AG08395 (cell line): ENCODE results near the gene ZNF45.
"Not testable (repeated sequence)": the region's sequence is repeated elsewhere in the genome, so short reads cannot be mapped to it uniquely, and the experiment has no call there.

Source experiments
- DNase-seq: peaks from one replicate; pipeline ENCODE4 v3.0.0; 2012; ENCODE audit warnings: mixed read lengths, low spot score

ZNF45 gene

GRCh38 chr19:43934985-43935708, at the start of gene ZNF45:
TSS of gene ZNF45 (minus strand) at chr19:43935282. CDS start at chr19:43922185, 13,097 bp downstream.
- DNase-seq = peak; percentile 94

GRCh38 chr19:43984687-43985000, 49.6 kb upstream of the ZNF45 start:
- DNase-seq = no peak

GRCh38 chr19:43983912-43984686, 49.0 kb upstream of the ZNF45 start, which contains the start of gene ZNF155:
TSS of gene ZNF155 (plus strand) at chr19:43984188. CDS start at chr19:43988544, 4,356 bp downstream.
- DNase-seq = peak; percentile 94

- DNase-seq = no peak
Measured at GRCh38 chr19:43983544-43983911, 48.4 kb upstream of the ZNF45 start.

GRCh38 chr19:43976732-43977131, 41.6 kb upstream of the ZNF45 start:
- DNase-seq = no peak

DNA sequence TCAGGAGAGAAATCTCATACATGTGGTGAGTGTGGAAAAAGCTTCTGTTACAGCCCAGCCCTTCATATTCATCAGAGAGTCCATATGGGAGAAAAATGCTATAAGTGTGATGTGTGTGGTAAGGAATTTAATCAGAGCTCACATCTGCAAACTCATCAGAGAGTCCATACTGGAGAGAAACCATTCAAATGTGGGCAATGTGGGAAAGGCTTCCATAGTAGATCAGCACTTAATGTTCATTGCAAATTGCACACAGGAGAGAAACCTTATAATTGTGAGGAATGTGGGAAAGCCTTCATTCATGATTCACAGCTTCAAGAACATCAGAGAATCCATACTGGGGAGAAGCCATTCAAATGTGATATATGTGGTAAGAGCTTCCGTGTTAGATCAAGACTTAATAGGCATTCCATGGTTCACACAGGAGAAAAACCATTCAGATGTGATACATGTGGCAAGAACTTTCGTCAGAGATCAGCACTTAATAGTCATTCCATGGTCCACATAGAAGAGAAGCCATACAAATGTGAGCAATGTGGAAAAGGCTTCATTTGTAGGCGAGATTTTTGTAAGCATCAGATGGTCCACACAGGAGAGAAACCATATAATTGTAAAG, 31.1 kb upstream of the ZNF45 start:
- DNase-seq = no peak

DNA sequence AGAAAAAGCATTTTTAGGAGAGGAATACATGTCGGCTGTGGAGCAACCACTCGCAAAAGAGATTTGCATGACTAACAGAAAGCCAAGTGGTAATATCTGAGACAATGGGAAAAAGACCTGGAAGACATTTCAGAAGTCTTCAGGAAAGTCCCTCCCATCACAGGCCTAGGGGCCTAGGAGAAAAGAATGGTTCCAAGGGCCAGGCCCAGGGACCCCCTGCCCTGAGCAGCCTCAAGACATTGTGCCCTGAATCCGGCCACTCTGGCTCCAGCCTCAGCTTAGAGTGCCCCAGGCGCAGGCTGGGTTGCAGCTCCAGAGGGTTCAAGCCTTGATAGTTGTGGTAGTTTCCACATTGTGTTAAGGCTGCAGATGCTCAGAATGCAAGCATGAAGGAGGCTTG, 25.3 kb upstream of the ZNF45 start:
- DNase-seq = no peak

- peak; percentile 61 for DNase-seq
Measured at GRCh38 chr19:43957891-43958290, 22.8 kb upstream of the ZNF45 start.

GRCh38 chr19:43956827-43957226, 21.7 kb upstream of the ZNF45 start:
- no peak for DNase-seq

DNA sequence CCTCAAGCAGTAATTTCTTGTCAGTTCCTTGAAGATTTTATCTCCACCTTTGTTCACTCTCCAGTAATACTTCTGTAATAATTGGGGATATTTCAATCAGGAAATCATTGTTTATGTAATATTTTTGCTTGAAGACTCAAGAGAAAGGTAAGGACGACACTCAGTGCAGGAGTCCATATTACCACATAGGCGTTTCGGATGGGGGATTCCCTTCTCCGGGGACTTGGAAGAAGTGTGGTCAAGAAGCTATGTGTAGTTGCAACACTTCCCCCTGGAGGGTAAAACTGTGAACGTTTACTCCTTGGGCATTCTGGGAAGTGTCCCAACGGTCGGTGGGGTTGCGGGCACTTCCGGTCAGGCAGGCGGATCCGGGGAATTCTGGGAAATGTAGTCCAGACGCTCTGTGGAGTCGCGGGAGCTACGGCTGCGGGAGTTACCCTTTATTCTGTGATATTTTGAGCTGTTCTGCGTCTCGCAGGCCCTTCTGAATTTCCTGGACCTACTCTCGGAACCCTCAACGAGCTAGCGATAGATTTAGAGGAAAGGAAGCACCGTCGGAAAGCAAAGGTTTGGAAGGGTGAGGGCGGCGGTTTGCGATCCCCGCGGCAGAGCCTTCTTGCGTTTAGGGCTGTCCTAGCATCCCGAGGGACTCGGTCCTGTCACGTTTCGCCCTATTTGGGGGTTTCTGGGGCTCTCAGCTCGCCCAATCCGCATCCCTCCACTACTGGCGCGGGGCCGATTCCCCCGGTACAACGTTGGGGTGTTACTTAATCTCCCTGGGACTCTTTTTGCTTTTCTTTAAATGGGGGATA, 16.0 kb upstream of the ZNF45 start, which contains the start of gene ZNF221:
ZNF221 (plus strand) TSS at position 395 of the 812 bp plus-strand sequence. CDS start 11,499 bp downstream, outside the sequence.
- DNase-seq = peak; percentile 97

GRCh38 chr19:43949803-43950202, 14.7 kb upstream of the ZNF45 start:
- DNase-seq = not testable (repeated sequence)

DNA sequence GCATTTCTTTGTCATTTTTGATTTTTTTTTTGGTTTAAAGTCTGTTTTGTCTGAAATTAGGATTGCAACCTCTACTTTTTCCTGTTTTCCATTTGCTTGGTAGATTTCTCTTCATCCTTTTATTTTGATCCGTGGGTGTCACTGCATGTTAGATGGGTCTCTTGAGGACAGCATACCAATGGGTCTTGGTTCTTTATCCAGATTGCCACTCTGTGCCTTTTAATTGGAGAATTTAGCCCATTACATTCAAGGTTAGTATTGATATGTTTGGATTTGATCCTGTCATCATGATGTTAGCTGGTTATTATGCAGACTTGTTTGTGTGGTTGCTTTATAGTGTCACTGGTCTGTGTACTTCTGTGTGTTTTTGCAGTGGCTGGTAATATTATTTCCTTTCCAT, 12.3 kb upstream of the ZNF45 start:
- not testable (repeated sequence) for DNase-seq

DNA sequence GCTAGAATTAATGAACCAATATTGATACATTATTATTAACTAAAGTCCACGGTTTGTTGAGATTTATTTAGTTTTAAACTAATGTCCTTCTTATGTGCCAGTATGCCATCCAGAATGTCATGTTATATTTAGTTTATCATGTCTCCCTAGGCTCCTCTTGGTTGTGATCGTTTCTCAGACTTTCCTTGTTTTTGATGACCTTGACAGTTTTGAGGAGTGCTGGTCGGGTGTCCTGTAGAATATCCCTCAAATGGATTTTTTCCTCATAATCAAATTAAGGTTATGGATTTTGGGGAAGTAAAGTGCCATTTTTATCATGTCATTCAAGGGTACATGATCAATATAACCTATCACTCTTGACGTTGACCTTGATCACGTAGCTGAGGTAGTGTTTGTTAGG, 6.1 kb upstream of the ZNF45 start:
- no peak for DNase-seq

GRCh38 chr19:43940719-43941118, 5.6 kb upstream of the ZNF45 start:
- DNase-seq = no peak

DNA sequence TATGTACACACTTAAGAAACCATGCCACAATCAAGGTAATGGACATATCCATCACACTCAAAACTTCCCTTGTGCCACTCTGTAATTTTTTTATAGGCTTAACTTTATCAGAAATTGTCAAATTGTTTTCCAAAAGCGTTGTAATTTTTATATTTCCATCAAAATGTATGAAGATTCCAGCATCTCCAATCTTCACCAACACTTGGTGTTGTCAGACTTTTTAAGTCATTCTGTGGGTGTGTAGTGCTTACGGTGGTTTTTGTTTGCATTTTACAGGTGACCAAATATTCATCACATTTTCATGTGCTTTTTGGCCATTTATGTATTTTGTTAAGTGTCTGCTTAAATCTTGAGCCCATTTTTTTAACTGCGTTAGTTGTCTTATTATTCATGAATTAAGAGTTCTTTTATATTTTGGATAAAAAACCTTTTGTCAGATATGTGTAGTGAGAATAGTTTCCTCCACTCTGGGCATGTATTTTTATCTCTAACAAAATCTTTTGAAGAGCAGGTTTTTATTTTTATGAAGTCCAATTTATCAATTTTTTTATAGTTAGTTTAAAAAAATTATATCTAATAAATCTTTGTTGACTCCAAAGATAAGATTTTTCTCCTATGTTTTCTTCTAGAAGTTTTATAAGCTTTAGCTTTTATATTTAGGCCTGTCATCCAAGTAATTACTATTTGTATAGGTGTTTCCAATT, 4.6 kb upstream of the ZNF45 start:
- no peak for DNase-seq

DNA sequence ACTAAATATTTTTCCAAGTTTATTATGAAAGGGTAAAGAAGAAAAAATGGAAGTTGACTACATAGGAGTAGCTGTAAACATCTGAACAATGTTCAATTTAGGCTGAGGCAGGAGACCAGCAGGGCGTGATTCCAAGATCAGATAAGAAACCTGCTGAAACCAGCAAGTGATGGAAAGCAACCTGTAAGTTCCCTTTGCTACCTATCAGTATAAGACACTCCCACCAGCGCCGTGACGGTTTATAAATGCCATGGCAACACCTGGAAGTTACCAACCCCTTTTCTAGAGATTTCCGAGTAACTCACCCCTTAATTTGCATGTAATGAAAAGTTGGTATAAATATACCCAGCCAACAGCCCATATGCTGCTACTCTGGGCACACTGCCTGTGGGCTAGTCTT, 1.1 kb upstream of the ZNF45 start:
- DNase-seq = no peak

- DNase-seq = peak; percentile 3
Measured at GRCh38 chr19:43934055-43934984, 762 bp downstream of the ZNF45 start.

DNA sequence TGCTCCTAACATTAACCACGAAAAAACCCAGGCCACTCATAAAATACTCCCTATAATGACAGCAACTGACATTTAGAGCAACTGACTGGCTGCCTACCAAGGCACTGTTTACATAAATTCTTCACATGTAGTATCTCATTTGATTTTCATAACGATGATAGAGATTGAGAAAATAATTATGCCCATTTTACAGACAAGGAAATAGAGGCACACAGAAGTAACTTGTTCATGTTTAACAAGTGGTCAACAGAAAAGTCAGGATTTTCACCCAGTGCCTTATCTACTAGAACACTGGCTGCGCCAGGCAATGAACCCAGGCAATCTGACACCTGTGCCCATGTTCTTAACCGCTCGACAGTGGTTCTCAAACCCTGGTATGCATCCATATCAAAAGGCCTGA, 6.3 kb downstream of the ZNF45 start:
- no peak for DNase-seq

DNA sequence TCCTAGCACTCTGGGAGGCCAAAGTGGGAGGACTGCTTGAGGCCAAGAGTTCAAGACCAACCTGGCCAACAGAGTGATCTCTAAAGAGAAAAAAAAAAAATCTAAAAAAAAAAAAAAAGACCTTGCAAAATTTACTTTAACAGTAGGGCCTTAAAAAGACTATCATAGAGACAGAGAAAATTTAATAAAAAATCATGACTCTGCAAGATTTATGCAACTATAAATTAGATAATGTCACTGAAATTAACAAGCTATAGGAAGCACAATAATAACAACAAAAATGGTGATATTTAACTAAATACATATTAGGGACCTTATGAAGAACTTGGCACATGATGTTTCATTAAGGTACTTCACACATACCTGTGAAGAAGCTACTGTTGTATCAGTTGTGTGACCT, 11.2 kb downstream of the ZNF45 start:
- DNase-seq = no peak

DNA sequence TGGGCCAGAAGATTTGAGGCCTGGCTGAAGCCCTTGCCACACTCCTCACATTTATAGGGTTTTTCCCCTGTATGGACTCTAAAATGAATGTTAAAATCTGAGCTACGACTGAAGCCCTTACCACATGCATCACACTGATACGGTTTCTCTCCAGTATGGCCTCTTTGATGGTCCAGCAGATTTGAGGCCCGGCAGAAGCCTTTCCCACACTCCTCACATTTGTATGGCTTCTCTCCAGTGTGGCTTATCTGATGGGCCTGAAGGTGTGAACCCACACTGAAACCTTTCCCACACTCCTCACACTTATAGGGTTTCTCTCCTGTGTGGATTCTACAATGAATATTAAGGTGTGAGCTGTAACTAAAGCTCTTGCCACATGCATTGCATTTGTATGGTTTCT, 21.0 kb downstream of the ZNF45 start:
- no peak for DNase-seq
